Activated CD4-positive, alpha-beta T cell treated with anti-CD3 and anti-CD28 coated beads, Interleukin-2, amount 50 U/mL, for 24 hours (primary cell): ENCODE data around the gene GPATCH2.
"Not testable (repeated sequence)": the region's sequence is repeated elsewhere in the genome, so short reads cannot be mapped to it uniquely, and the experiment has no call there.

Source experiments
- DNase-seq, 2 donors: peaks; one replicate each; pipeline ENCODE4 v3.0.0-alpha.2; 2020; ENCODE audit warnings: low read depth in 1 of 2, low spot score in 1 of 2

GPATCH2 gene

GRCh38 chr1:217453816-217454215 lies 177.1 kb downstream of the GPATCH2 start:
- DNase-seq = no peak

DNA sequence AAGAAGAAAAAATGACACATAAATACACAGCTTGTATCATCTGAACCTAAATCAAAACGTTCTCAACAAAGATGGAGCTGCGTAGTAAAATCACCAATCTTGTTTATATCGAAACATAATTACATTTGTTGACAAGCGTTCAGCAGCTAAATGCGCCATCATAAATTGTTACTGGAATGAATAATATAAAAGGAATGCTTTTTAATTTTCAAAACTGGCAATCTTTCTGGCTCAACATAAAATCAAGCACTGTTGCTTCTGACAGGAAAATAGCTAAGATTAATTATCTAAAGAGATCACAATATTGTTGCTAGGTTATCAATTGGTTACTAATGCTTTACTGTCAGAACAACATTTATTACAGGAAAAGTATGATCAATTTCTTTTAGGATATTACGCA lies 181.5 kb downstream of the GPATCH2 start:
- no peak for DNase-seq

GRCh38 chr1:217443845-217444244 lies 187.0 kb downstream of the GPATCH2 start:
- no peak for DNase-seq

DNA sequence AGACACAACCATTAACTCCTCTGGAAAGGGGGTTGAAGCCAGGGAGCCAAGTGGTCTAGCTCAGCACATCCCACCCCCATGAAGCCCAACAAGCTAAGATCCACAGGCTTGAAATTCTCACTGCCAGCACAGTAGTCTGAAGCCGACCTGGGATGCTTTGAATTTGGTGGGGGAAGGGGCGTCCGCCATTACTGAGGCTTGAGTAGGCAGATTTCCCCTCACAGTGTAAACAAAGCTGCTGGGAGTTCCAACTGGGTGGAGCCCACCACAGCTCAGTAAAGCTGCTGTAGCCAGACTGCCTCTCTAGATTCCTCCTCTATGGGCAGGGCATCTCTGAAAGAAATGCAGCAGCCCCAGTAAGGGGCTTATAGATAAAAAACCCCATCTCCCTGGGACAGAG lies 193.5 kb downstream of the GPATCH2 start:
- no peak for DNase-seq

GRCh38 chr1:217435204-217435603 lies 195.7 kb downstream of the GPATCH2 start:
- no peak for DNase-seq

DNA sequence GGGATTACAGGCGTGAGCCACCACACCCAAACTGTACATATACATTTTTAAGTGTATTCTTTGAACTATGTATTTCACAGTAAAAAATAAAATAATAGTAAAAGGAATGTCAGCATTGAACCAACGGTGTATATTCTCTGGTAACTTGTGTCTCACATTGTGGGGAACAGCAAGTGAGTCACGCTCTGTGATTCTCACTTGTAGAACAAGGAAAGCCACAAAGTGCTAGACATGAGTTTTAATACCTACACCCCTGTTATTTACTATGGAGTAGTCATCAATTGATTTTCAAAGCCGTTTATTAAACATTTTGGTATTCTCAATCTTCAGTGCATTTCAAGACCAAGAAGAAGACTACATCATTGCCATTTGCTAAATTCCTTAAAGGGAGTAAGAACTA lies 197.2 kb downstream of the GPATCH2 start:
- no peak for DNase-seq

- no peak for DNase-seq
These were observed 198.6 kb downstream of the GPATCH2 start for GRCh38 chr1:217432339-217432738.

- DNase-seq = no peak
These were observed 199.5 kb downstream of the GPATCH2 start for GRCh38 chr1:217431395-217431794.

DNA sequence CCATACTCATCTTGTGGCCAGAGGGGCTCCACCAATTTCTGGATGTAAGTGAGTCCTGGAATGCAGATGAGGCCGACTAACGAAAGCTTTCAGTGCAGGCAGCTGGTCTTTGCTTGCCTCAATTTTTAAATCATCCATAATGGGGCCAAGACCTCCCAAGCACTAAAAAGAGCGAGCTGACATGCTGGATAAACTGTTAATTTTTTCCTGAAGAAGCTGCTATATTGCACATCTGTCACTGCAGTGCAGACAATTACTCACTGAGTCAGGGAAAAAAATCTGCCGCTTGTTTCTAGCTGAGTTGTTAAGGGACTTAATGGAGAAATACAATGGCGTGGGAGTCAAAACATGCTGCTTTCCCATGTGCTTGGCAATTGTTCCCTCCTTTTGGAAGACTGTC lies 205.5 kb downstream of the GPATCH2 start:
- DNase-seq = no peak

DNA sequence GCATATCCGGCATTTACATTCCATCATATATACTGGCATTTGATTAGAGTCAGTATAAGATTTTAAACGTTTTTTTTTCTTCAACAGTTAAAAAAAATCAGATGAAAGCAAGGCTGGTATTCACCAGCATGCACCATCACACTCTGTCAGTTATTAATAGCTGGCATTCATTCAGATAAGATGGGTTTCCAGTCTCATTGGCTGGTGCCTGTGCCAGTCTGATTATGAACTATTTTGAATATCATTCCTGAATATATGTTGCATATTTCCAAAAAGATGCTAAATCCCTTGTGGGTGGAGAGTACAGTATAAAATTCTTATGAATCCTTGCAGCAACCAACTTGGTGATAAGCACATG lies 211.7 kb downstream of the GPATCH2 start:
- no peak for DNase-seq

GRCh38 chr1:217418269-217419193 lies 212.4 kb downstream of the GPATCH2 start:
- DNase-seq = no peak

DNA sequence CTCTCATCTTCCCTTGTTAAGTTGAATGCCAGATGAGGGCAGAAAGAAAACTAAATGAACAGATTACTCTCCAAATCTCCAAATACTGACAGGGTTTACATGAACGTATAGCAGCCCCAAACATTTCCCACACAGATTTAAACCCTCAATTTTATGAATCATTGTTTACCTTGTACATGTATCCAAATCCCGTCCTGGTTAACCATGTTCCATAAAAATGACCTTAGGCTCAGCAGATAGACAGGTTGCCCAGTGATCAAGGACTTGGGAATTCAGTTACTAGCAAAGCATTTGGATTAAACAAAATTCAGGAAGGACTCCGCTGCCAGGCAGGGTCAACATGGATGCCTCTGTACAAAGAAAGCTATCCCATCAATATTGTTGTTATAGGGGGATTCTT lies 213.5 kb downstream of the GPATCH2 start:
- no peak for DNase-seq

- no peak for DNase-seq
These were observed 223.3 kb downstream of the GPATCH2 start for GRCh38 chr1:217407534-217408001.

- DNase-seq = no peak
These were observed 227.7 kb downstream of the GPATCH2 start for GRCh38 chr1:217403026-217403720.

- DNase-seq = no peak
These were observed 228.6 kb downstream of the GPATCH2 start for GRCh38 chr1:217402301-217402700.

GRCh38 chr1:217393896-217394295 lies 237.0 kb downstream of the GPATCH2 start:
- DNase-seq = no peak

DNA sequence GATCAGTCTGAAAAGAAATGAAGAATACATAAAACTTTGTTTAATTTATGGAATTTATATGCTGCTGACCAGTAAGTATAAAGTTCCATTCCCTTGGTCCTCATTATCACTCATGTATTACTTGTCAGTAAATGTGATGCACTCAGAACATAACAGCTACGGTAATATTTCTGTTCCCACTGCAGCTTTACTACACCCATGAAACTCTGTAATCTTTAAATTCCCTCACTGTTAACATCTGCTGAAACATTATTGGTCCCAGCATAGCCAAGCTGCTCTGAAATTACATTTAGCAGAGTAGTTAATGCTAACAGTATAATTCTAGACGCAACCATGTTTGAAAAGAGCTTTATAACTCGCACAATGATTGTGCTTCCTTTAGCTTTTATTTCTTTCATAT lies 238.4 kb downstream of the GPATCH2 start:
- DNase-seq = no peak

- no peak for DNase-seq
These were observed 241.0 kb downstream of the GPATCH2 start for GRCh38 chr1:217389895-217390294.

DNA sequence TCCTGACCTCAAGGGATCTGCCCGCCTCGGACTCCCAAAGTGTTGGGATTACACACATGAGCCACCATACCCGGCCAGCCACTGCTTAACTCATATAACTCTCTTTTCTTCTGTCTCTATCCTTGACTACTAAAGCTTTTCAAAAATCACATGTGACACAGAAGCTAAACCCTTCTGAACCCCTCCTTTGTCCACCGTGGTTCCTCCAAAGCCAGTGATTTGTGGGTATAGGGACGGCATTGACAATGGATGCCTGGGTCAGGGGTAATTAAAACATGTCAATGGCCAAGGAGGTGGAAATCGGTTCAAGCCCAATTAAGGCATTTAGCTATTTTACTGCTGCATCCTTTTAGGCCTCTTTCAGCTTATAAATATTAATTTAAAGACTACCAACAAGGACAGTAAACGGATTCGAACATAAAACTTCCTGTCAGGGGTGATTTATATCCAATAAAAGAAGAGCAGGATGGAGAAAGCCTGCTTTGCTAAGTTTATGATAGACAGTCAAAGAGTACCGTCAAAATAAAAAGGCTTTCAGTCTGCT lies 242.3 kb downstream of the GPATCH2 start:
- no peak for DNase-seq

DNA sequence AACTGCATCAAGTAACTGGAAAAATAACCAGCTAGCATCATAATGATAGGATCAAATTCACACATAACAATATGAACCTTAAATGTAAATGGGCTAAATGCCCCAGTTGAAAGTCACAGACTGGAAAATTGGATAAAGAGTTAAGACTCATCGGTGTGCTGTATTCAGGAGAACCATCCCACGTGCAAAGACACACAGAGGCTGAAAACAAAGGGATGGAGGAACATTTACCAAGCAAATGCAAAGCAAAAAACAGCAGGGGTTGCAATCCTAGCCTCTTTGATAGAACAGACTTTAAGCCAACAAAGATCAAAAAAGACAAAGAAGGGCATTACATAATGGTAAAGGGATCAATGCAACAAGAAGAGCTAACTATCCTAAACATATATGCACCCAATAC lies 249.1 kb downstream of the GPATCH2 start:
- DNase-seq = not testable (repeated sequence)

GRCh38 chr1:217379804-217380203 lies 251.1 kb downstream of the GPATCH2 start:
- DNase-seq = not testable (repeated sequence)

DNA sequence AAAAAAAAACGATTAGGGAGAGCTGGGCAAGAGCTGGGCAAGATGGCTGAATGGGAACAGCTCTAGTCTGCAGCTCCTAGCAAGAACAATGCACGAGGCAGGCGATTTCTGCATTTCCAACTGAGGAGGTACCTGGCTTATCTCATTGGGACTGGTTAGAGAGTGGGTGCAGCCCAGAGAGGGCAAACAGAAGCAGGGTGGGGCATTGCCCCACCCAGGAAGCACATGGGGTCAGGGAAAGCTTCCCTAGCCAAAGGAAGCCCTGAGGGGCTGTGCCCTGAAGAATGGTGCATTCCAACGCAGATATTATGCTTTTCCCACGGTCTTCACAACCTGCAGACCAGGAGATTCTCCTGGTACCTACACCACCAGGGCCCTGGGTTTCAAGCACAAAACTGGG lies 251.6 kb downstream of the GPATCH2 start:
- no peak for DNase-seq
